GM12892 (cell line): Measurements from ENCODE around the gene GPATCH2.

Experiments used
- POLR2A ChIP-seq: IDR thresholded peaks from 2 replicates; pipeline ENCODE4 v1.6.1; 2011; ENCODE audit warnings: low read depth, low read length, control low read depth
- POLR2AphosphoS5 ChIP-seq: IDR thresholded peaks from 2 replicates; pipeline ENCODE4 v1.6.1; 2011; ENCODE audit warnings: low read depth, low read length, control low read depth

DNA sequence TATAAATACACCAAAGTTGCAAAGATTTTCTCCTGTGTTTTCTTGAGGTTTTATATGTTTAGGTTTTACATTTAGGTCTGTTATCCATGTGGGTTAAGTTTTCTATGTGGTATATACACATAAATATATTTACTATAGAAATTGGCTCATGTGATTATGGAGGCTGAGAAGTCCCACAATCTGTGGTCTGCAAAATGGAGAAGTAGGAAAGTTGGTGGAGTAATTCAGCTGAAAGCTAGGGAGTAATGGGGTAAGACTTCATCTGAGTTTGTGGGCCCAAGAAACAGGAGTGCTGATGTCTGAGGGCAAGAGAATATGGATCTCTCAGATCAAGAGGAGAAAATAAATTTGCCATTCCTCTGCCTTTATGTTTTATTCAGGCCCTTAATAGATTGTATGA, 146.0 kb downstream of the GPATCH2 start:
- TF ChIP-seq POLR2AphosphoS5 (no peak), POLR2A (no peak)
